DOHH2 (cell line): ENCODE results near the gene EPHA6.

Source experiments
- H3F3A ChIP-seq: fragments of 200-600 bp; sonication (generic), shearing (Covaris generic); 2 replicates; pipeline ENCODE4 v1.6.0; 2016; ENCODE audit warnings: antibody characterized with exemption, mild to moderate bottlenecking; ENCODE audit not compliant: control insufficient read depth, insufficient read depth
- H3K27ac ChIP-seq: fragments of 200-600 bp; sonication (generic); 2 replicates; pipeline ENCODE4 v1.5.1; 2014; ENCODE audit warnings: low read depth, mild to moderate bottlenecking, low read length, moderate library complexity
- H3K27me3 ChIP-seq: fragments of 200-600 bp; sonication (generic); 2 replicates; pipeline ENCODE4 v1.6.1; 2014; ENCODE audit warnings: mild to moderate bottlenecking, low read length, mixed read lengths; ENCODE audit not compliant: control insufficient read depth
- H3K36me3 ChIP-seq: fragments of 200-600 bp; sonication (generic); 2 replicates; pipeline ENCODE4 v1.6.1; 2014; ENCODE audit warnings: mild to moderate bottlenecking, low read length, moderate library complexity, mixed read lengths; ENCODE audit not compliant: control insufficient read depth
- H3K4me1 ChIP-seq: fragments of 200-600 bp; sonication (generic); 2 replicates; pipeline ENCODE4 v1.6.1; 2014; ENCODE audit warnings: mild to moderate bottlenecking, low read length, mixed read lengths; ENCODE audit not compliant: control insufficient read depth
- H3K4me2 ChIP-seq: fragments of 200-600 bp; sonication (generic); 2 replicates; pipeline ENCODE4 v1.6.0; 2014; ENCODE audit warnings: mild to moderate bottlenecking, low read length, moderate library complexity
- H3K4me3 ChIP-seq: fragments of 200-600 bp; sonication (generic); 2 replicates; pipeline ENCODE4 v1.5.1; 2014; ENCODE audit warnings: mild to moderate bottlenecking, low read length, mixed read lengths
- H3K79me2 ChIP-seq: fragments of 200-600 bp; sonication (generic); 2 replicates; pipeline ENCODE4 v1.6.1; 2014; ENCODE audit warnings: mild to moderate bottlenecking, low read length, mixed read lengths; ENCODE audit not compliant: control insufficient read depth
- H3K9me2 ChIP-seq: fragments of 200-600 bp; sonication (generic); replicated peaks from 2 replicates; pipeline ENCODE4 v1.6.1; 2014; ENCODE audit warnings: mild to moderate bottlenecking, low read length, mixed read lengths; ENCODE audit not compliant: control insufficient read depth
- H3K9me3 ChIP-seq: fragments of 200-600 bp; sonication (generic); 2 replicates; pipeline ENCODE4 v1.6.1; 2014; ENCODE audit warnings: antibody characterized with exemption, low read length, mixed read lengths; ENCODE audit not compliant: control insufficient read depth, insufficient read depth
- H4K20me1 ChIP-seq: fragments of 200-600 bp; sonication (generic); 2 replicates; pipeline ENCODE4 v1.6.0; 2014; ENCODE audit warnings: low read depth, mild to moderate bottlenecking, antibody characterized with exemption, low read length, moderate library complexity; ENCODE audit not compliant: control insufficient read depth, insufficient read depth
- EZH2phosphoT487 ChIP-seq: fragments of 200-600 bp; sonication (generic); IDR thresholded peaks from 2 replicates; pipeline ENCODE4 v1.6.1; 2017; ENCODE audit warnings: borderline replicate concordance, mild to moderate bottlenecking, antibody characterized with exemption, low read length, moderate library complexity, mixed read lengths
- TF ChIP-seq, protein P1 (sequence below): fragments of 200-600 bp; sonication (generic); IDR thresholded peaks from one replicate; pipeline ENCODE4 v1.5.1; 2014; ENCODE audit warnings: antibody characterized with exemption, mild to moderate bottlenecking, low read depth, low read length; ENCODE audit not compliant: poor library complexity, severe bottlenecking

The EPHA6 gene

DNA sequence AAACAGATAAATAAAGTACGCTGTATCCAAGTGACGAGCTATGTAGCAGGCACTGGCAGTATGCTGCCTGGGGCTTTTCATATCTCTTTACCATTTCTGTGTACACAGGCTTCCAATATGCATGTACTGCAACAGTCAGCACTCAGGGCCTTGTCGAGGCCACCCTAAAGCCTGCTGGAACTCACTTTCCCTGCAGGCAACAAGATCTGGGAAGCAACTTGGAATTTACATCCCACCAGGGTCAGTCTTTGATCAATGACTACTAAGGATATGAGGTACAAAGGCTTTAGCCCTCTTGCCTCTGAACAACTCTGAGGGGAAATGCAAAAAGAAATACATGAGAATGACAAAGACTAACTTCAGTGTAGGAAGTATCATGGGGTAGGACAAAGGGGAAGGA lies 848.4 kb downstream of the EPHA6 start:
- Histone ChIP-seq H3K27me3 (no peaks in the 10 kb centered on the region), H3K9me3 (no peaks in the 10 kb centered on the region), H3K36me3 (no peaks in the 10 kb centered on the region), H3F3A (no peaks in the 10 kb centered on the region), H3K27ac (no peak overlapping the region), H3K79me2 (no peaks in the 10 kb centered on the region), H3K9me2 (no peaks in the 10 kb centered on the region), H3K4me2 (no peak overlapping the region), H4K20me1 (no peaks in the 10 kb centered on the region; the same call in 1 of the 2 replicates), H3K4me1 (no peaks in the 10 kb centered on the region), H3K4me3 (no peak overlapping the region)
- no peak for TF ChIP-seq EZH2phosphoT487
- TF ChIP-seq, protein P1, sequence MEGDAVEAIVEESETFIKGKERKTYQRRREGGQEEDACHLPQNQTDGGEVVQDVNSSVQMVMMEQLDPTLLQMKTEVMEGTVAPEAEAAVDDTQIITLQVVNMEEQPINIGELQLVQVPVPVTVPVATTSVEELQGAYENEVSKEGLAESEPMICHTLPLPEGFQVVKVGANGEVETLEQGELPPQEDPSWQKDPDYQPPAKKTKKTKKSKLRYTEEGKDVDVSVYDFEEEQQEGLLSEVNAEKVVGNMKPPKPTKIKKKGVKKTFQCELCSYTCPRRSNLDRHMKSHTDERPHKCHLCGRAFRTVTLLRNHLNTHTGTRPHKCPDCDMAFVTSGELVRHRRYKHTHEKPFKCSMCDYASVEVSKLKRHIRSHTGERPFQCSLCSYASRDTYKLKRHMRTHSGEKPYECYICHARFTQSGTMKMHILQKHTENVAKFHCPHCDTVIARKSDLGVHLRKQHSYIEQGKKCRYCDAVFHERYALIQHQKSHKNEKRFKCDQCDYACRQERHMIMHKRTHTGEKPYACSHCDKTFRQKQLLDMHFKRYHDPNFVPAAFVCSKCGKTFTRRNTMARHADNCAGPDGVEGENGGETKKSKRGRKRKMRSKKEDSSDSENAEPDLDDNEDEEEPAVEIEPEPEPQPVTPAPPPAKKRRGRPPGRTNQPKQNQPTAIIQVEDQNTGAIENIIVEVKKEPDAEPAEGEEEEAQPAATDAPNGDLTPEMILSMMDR = no peak

DNA sequence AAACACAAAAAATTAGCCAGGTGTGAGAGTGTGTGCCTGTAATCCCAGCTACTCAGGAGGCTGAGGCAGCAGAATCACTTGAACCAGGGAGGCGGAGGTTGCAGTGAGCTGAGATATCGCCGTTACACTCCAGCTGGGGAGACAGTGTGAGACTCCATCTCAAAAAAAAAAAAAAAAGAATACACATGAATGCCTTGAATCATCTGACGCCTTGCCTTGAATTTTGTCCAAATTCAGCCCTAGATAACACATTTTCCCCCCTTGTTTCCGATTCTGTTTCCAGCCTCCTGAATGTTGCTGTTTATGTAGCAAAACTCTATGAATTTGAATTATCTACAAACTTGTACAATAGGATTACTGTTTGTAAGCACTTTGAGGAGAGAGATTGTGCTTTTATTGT lies 851.5 kb downstream of the EPHA6 start:
- no peaks in the 10 kb centered on the region for H4K20me1 ChIP-seq
- no peaks in the 10 kb centered on the region for H3K4me1 ChIP-seq
- no peaks in the 10 kb centered on the region for H3K9me3 ChIP-seq
- H3F3A ChIP-seq = no peaks in the 10 kb centered on the region
- H3K79me2 ChIP-seq = no peaks in the 10 kb centered on the region
- no peak overlapping the region for H3K27ac ChIP-seq
- no peaks in the 10 kb centered on the region for H3K27me3 ChIP-seq
- no peak overlapping the region for H3K4me2 ChIP-seq
- H3K36me3 ChIP-seq = no peaks in the 10 kb centered on the region
- TF ChIP-seq, protein P1 = no peak
- no peak for TF ChIP-seq EZH2phosphoT487
- H3K4me3 ChIP-seq = no peak overlapping the region
- H3K9me2 ChIP-seq = no peaks in the 10 kb centered on the region

DNA sequence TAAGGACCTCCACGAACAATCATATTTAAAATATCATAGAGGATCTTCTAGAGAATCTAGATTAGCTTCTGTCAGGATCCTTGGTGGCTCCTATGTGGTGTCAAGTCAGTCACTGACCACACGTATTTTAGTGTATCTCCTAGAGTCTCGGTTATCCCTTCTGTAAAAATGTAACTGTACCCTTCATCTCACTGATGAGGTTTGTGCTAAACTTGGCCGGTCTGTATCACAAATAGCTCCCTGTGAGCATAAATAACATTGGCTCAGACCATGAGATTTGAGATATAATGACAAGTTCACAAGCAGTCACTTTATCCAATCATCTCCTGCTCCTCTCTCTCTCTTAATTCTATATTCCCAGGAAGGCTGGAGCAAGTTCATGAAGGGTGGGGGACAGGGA lies 856.6 kb downstream of the EPHA6 start:
- H3K27ac ChIP-seq = no peak overlapping the region
- H4K20me1 ChIP-seq = no peaks in the 10 kb centered on the region
- H3F3A ChIP-seq = no peaks in the 10 kb centered on the region
- H3K9me2 ChIP-seq = no peaks in the 10 kb centered on the region
- H3K36me3 ChIP-seq = no peaks in the 10 kb centered on the region
- H3K79me2 ChIP-seq = no peaks in the 10 kb centered on the region
- no peak overlapping the region for H3K4me3 ChIP-seq
- no peaks in the 10 kb centered on the region for H3K27me3 ChIP-seq
- no peaks in the 10 kb centered on the region for H3K4me1 ChIP-seq
- H3K4me2 ChIP-seq = no peak overlapping the region
- TF ChIP-seq EZH2phosphoT487 = no peak
- TF ChIP-seq, protein P1 = no peak
- H3K9me3 ChIP-seq = no peaks in the 10 kb centered on the region
